ENCODE results near the gene RYR1. TPM values are rescaled to one million over a fixed set of nuclear protein-coding genes. Genes with fewer than 3 reads are reported as not detected.
"Not testable (repeated sequence)": the region's sequence is repeated elsewhere in the genome, so short reads cannot be mapped to it uniquely, and the experiment has no call there.

The RYR1 gene
- total and polyA plus RNA-seq, 2 experiments from 2014 or later, result 0.07 to 0.21 TPM

DNA sequence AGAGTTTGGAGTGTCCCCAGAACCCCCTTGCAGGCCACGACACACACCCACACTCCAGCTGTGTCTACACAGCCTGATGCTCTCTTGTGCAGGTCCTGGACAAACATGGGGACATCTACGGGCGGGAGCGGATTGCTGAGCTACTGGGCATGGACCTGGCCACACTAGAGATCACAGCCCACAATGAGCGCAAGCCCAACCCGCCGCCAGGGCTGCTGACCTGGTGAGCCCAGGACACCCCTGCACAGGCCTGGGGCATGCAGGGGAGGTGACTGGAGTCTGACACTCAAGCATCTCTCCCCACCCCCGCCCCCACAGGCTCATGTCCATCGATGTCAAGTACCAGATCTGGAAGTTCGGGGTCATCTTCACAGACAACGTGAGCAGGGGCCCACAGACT, 144.3 kb downstream of the RYR1 start:
- Histone ChIP-seq H3K4me2 (no peak overlapping the region), H3K4me3 (no peak overlapping the region), H3K9me3 (ENCODE audit: low read depth) (no peaks in the 10 kb centered on the region), H2AFZ (no peak overlapping the region), H3K4me1 (ENCODE audit: insufficient read depth) (no peaks in the 10 kb centered on the region), H3K27ac (no peak overlapping the region), H3K27me3 (no peaks in the 10 kb centered on the region), H3K9me2 (replicated peaks; ENCODE audit: insufficient read depth) (no peaks in the 10 kb centered on the region), H4K20me1 (ENCODE audit: insufficient read depth, poor library complexity, severe bottlenecking) (no peaks in the 10 kb centered on the region), H3K36me3 (replicated peaks; ENCODE audit: insufficient read depth, low read depth) (no peaks in the 10 kb centered on the region), H3K79me2 (no peaks in the 10 kb centered on the region)
- no peak for DNase-seq (ENCODE audit: low spot score)
- WGBS (ENCODE audit: low lambda C conversion rate, missing lambda C conversion rate), result 94% methylated on average over 11 of the region's 11 CpGs
- TF ChIP-seq EZH2phosphoT487 (IDR thresholded peaks at IDR 0.05; ENCODE audit: low read depth, severe bottlenecking, unreplicated experiment), result no peak
- TF ChIP-seq, protein P1, sequence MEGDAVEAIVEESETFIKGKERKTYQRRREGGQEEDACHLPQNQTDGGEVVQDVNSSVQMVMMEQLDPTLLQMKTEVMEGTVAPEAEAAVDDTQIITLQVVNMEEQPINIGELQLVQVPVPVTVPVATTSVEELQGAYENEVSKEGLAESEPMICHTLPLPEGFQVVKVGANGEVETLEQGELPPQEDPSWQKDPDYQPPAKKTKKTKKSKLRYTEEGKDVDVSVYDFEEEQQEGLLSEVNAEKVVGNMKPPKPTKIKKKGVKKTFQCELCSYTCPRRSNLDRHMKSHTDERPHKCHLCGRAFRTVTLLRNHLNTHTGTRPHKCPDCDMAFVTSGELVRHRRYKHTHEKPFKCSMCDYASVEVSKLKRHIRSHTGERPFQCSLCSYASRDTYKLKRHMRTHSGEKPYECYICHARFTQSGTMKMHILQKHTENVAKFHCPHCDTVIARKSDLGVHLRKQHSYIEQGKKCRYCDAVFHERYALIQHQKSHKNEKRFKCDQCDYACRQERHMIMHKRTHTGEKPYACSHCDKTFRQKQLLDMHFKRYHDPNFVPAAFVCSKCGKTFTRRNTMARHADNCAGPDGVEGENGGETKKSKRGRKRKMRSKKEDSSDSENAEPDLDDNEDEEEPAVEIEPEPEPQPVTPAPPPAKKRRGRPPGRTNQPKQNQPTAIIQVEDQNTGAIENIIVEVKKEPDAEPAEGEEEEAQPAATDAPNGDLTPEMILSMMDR (IDR thresholded peaks at IDR 0.05; ENCODE audit: poor library complexity), result no peak
- TF ChIP-seq EZH2 (IDR thresholded peaks at IDR 0.05; ENCODE audit: borderline replicate concordance), result no peak

DNA sequence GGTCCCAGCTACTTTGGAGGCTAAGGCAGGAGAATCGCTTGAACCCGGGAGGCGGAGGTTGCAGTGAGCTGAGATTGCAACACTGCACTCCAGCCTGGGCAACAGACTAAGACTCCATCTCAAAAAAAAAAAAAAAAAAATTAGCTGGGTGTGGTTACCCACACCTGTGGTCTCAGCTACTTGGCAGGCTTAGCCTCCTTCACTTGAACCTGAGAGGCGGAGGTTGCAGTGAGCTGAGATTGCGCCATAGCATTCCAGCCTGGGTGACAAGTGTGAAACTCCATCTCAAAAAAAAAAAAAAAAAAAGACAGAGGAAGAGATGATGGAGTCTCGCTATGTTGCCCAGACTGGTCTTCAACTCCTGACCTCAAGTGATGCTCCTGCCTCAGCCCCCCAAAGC, 145.8 kb downstream of the RYR1 start:
- H3K27ac ChIP-seq; H4K20me1 ChIP-seq (ENCODE audit: insufficient read depth, poor library complexity, severe bottlenecking); H3K9me3 ChIP-seq (ENCODE audit: low read depth); H2AFZ ChIP-seq; H3K4me3 ChIP-seq; H3K79me2 ChIP-seq; H3K36me3 ChIP-seq (replicated peaks; ENCODE audit: insufficient read depth, low read depth); H3K4me1 ChIP-seq (ENCODE audit: insufficient read depth); DNase-seq (ENCODE audit: low spot score); H3K27me3 ChIP-seq; H3K9me2 ChIP-seq (replicated peaks; ENCODE audit: insufficient read depth); H3K4me2 ChIP-seq: not testable (repeated sequence)
- WGBS (ENCODE audit: low lambda C conversion rate, missing lambda C conversion rate), result 97% methylated on average over 6 of the region's 6 CpGs

DNA sequence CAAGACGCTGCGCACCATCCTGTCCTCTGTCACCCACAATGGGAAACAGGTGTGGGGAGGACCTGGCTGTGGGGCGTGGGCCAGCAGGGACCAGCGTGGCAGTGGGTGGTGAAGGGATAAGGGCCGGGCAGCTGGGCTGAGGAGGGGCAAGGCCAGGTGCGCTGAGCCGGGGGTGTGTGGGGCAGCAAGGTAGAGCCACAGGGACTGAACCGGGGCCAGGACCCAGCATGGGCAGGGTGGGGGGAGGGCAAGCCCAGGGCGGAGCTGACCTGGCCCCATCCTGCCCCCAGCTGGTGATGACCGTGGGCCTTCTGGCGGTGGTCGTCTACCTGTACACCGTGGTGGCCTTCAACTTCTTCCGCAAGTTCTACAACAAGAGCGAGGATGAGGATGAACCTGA, 146.6 kb downstream of the RYR1 start:
- WGBS (ENCODE audit: low lambda C conversion rate, missing lambda C conversion rate), result 92% methylated on average over 11 of the region's 15 CpGs
- H3K27ac ChIP-seq, result no peak overlapping the region
- H3K36me3 ChIP-seq (replicated peaks; ENCODE audit: insufficient read depth, low read depth), result no peaks in the 10 kb centered on the region
- H3K4me2 ChIP-seq, result no peak overlapping the region
- no peak overlapping the region for H2AFZ ChIP-seq
- no peaks in the 10 kb centered on the region for H4K20me1 ChIP-seq (ENCODE audit: insufficient read depth, poor library complexity, severe bottlenecking)
- no peak overlapping the region for H3K4me3 ChIP-seq
- no peaks in the 10 kb centered on the region for H3K27me3 ChIP-seq
- H3K9me3 ChIP-seq (ENCODE audit: low read depth), result no peaks in the 10 kb centered on the region
- no peak for DNase-seq (ENCODE audit: low spot score)
- no peaks in the 10 kb centered on the region for H3K4me1 ChIP-seq (ENCODE audit: insufficient read depth)
- no peaks in the 10 kb centered on the region for H3K9me2 ChIP-seq (replicated peaks; ENCODE audit: insufficient read depth)
- no peaks in the 10 kb centered on the region for H3K79me2 ChIP-seq
- TF ChIP-seq, protein P1 (IDR thresholded peaks at IDR 0.05; ENCODE audit: poor library complexity), result no peak
- TF ChIP-seq EZH2phosphoT487 (IDR thresholded peaks at IDR 0.05; ENCODE audit: low read depth, severe bottlenecking, unreplicated experiment) (no peak), EZH2 (IDR thresholded peaks at IDR 0.05; ENCODE audit: borderline replicate concordance) (no peak)

DNA sequence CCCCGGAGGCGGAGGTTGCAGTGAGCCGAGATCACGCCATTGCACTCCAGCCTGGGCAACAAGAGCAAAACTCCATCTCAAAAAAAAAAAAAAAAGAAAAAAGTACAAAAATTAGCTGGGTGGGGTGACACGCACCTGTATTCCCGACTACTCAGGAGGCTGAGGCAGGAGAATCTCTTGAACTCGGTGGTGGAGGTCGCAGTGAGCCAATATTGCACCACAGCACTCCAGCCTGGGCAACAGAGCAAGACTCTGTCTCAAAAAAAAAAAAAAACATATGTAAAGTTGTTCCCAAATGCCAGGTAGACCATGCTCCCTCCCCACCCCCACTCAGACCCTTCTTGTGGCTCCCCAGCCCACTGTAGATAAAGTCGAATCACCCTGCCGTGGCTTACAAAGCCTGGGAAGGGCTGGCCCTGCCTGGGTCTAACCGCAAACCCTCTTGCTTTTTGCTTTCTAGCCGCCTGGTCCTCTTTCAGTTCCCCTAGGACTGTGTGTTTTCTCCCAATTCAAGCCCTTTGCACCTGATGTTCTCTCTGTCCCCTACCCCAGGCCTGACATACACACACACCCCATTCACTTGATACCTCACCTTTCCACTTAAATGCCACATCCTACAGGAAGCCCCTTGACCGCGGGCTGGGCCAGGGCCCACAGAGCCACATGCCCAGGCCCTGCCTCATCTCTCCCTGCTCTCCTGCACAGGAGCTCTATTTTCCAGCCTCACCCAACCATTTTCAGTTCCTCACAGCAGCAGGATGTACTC, 149.9 kb downstream of the RYR1 start:
- no peaks in the 10 kb centered on the region for H3K36me3 ChIP-seq (replicated peaks; ENCODE audit: insufficient read depth, low read depth)
- WGBS (ENCODE audit: low lambda C conversion rate, missing lambda C conversion rate), result 94% methylated on average over 14 of the region's 14 CpGs
- H3K4me3 ChIP-seq, result no peak overlapping the region
- no peaks in the 10 kb centered on the region for H4K20me1 ChIP-seq (ENCODE audit: insufficient read depth, poor library complexity, severe bottlenecking)
- no peaks in the 10 kb centered on the region for H3K4me1 ChIP-seq (ENCODE audit: insufficient read depth)
- no peaks in the 10 kb centered on the region for H3K27me3 ChIP-seq
- H3K79me2 ChIP-seq, result no peaks in the 10 kb centered on the region
- no peak overlapping the region for H3K4me2 ChIP-seq
- no peak overlapping the region for H2AFZ ChIP-seq
- TF ChIP-seq, protein P1 (IDR thresholded peaks at IDR 0.05; ENCODE audit: poor library complexity), result no peak
- TF ChIP-seq EZH2 (IDR thresholded peaks at IDR 0.05; ENCODE audit: borderline replicate concordance) (no peak), EZH2phosphoT487 (IDR thresholded peaks at IDR 0.05; ENCODE audit: low read depth, severe bottlenecking, unreplicated experiment) (no peak)
- no peak for DNase-seq (ENCODE audit: low spot score)
- H3K9me3 ChIP-seq (ENCODE audit: low read depth), result no peaks in the 10 kb centered on the region
- H3K27ac ChIP-seq, result no peak overlapping the region
- no peaks in the 10 kb centered on the region for H3K9me2 ChIP-seq (replicated peaks; ENCODE audit: insufficient read depth)

All from hepatocyte (in vitro differentiated cells).